HepG2 (cell line): ENCODE data around the gene NSMCE4A. TPM values are rescaled to one million over a fixed set of nuclear protein-coding genes. Genes with fewer than 3 reads are reported as not detected.

Source experiments
- ATF1 ChIP-seq: IDR thresholded peaks from 2 replicates; pipeline ENCODE4 v1.6.1; 2016; ENCODE audit warnings: mild to moderate bottlenecking, control low read depth
- BRCA1 ChIP-seq: sonication (generic); formaldehyde crosslinking; IDR thresholded peaks from 2 replicates; pipeline ENCODE4 v1.4.0; 2020; ENCODE audit warnings: missing genetic modification reagents
- FOXK1 ChIP-seq: sonication (generic); formaldehyde crosslinking; IDR thresholded peaks from 2 replicates; pipeline ENCODE4 v1.4.0; 2020; ENCODE audit warnings: low read depth, missing genetic modification reagents, borderline replicate concordance
- HOXD1 ChIP-seq: sonication (generic); formaldehyde crosslinking; IDR thresholded peaks from 2 replicates; pipeline ENCODE4 v1.5.0; 2020; ENCODE audit warnings: missing genetic modification reagents
- JUNB ChIP-seq: sonication (generic); formaldehyde crosslinking; IDR thresholded peaks from 2 replicates; pipeline ENCODE4 v1.8.0; 2022; ENCODE audit warnings: missing genetic modification reagents, mild to moderate bottlenecking, borderline replicate concordance
- NFIB ChIP-seq: sonication (generic); formaldehyde crosslinking; IDR thresholded peaks from 2 replicates; pipeline ENCODE4 v1.9.0; 2021; ENCODE audit warnings: missing genetic modification reagents, mild to moderate bottlenecking, borderline replicate concordance
- PHF21A ChIP-seq: sonication (generic); formaldehyde crosslinking; IDR thresholded peaks from 2 replicates; pipeline ENCODE4 v1.5.0; 2020; ENCODE audit warnings: mild to moderate bottlenecking, missing genetic modification reagents
- POLR2AphosphoS2 ChIP-seq: IDR thresholded peaks from 2 replicates; pipeline ENCODE4 v1.6.1; 2011; ENCODE audit warnings: low read depth, low read length, improper control_type of control experiment
- POLR2AphosphoS5 ChIP-seq: IDR thresholded peaks from 2 replicates; pipeline ENCODE4 v1.6.1; 2012; ENCODE audit warnings: low read depth, low read length
- POLR2G ChIP-seq: fragments of 200-400 bp; formaldehyde crosslinking; IDR thresholded peaks from 2 replicates; pipeline ENCODE4 v1.6.1; 2018; ENCODE audit warnings: mild to moderate bottlenecking, low read depth, low read length, moderate library complexity
- SNRNP70 ChIP-seq: fragments of 200-400 bp; formaldehyde crosslinking; IDR thresholded peaks from 2 replicates; pipeline ENCODE4 v1.6.1; 2017; ENCODE audit warnings: mild to moderate bottlenecking, low read depth, low read length, moderate library complexity
- WIZ ChIP-seq: sonication (generic); formaldehyde crosslinking; IDR thresholded peaks from 2 replicates; pipeline ENCODE4 v1.5.1; 2020; ENCODE audit warnings: mild to moderate bottlenecking, missing genetic modification reagents
- ZFX ChIP-seq: sonication (generic); formaldehyde crosslinking; IDR thresholded peaks from 2 replicates; pipeline ENCODE4 v1.4.0; 2020; ENCODE audit warnings: mild to moderate bottlenecking, low read depth, missing genetic modification reagents, moderate library complexity
- ZFYVE20 ChIP-seq: sonication (generic); formaldehyde crosslinking; IDR thresholded peaks from 2 replicates; pipeline ENCODE4 v1.8.0; 2023; ENCODE audit warnings: low read depth, mild to moderate bottlenecking, moderate library complexity, missing genetic modification reagents, borderline replicate concordance
- ZNF180 ChIP-seq: sonication (generic); formaldehyde crosslinking; IDR thresholded peaks from 2 replicates; pipeline ENCODE4 v1.4.0; 2020; ENCODE audit warnings: low read depth, missing genetic modification reagents, borderline replicate concordance
- ZNF354B ChIP-seq: sonication (generic); formaldehyde crosslinking; IDR thresholded peaks from 2 replicates; pipeline ENCODE4 v1.8.0; 2022; ENCODE audit warnings: mild to moderate bottlenecking, missing genetic modification reagents
- polyA plus RNA-seq, 8 experiments: library from polyadenylated mRNA; depleted of rRNA in 3 of 8; stranded (reverse) in 7 of 8; unstranded in 1 of 8; fragments of >200 nt; fragmentation: Illumina TruSeq in 4 of 8; extraction: Trizol in 4 of 8; gene quantifications; 2 replicates each; pipeline versions ENCODE4 v1.2.1 to v1.2.3, GENCODE V29; 2011 to 2016; ENCODE audit warnings: low read depth in 4 of 8, missing spikeins in 1 of 8, mixed read lengths in 1 of 8; ENCODE audit not compliant: insufficient read depth in 1 of 8
- total RNA-seq, 5 experiments: library from RNA; depleted of rRNA; stranded (reverse); fragments of >200 nt; fragmentation: Illumina TruSeq; extraction: Trizol; gene quantifications; 2 replicates each; pipeline ENCODE4 v1.2.3, GENCODE V29; 2016; ENCODE audit warnings: low read depth in 1 of 5
- TF ChIP-seq, protein P1 (sequence below): sonication (generic); formaldehyde crosslinking; IDR thresholded peaks from 2 replicates; pipeline ENCODE4 v1.5.1; 2020; ENCODE audit warnings: missing genetic modification reagents, mild to moderate bottlenecking, borderline replicate concordance
- TF ChIP-seq, protein P2 (sequence below): IDR thresholded peaks from 2 replicates; pipeline ENCODE4 v1.6.1; 2012; ENCODE audit warnings: low read depth, low read length, improper control_type of control experiment
- TF ChIP-seq, protein P3 (sequence below): sonication (generic); formaldehyde crosslinking; IDR thresholded peaks from 2 replicates; pipeline ENCODE4 v1.4.0; 2020; ENCODE audit warnings: missing genetic modification reagents
- TF ChIP-seq, protein P4 (sequence below), 2 experiments: sonication (generic) in 1 of 2; formaldehyde crosslinking in 1 of 2; IDR thresholded peaks; 2 replicates each; pipeline versions ENCODE4 v1.4.0 to v1.6.1; 2016 to 2020; ENCODE audit warnings: borderline replicate concordance in 1 of 2, low read depth in 1 of 2, mild to moderate bottlenecking in 1 of 2, missing genetic modification reagents in 1 of 2

The NSMCE4A gene
- total and polyA plus RNA-seq, 2 of the 13 experiments (the other 11 are each of a cell fraction or from before 2014, with no cell fraction given): 61.1 to 91.6 TPM

DNA sequence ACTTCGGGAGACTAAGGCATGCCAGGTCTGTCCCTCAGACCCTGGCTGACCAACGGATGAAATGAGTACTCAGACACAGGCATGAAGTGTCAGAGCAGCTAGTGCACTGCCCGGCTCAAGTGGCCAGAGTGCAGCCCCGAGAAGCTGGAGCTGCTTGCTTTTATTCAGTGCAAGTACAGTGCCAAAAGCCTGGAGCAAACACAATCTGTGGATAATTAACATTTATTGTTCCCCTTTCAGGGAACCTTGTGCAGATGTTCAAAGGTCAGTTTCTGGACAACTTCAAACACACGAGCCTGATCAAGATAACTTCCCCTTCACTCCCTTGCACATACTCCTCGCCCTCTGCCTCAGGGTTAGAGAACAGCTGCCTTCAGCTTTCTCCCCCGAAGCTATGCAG, 39.3 kb downstream of the NSMCE4A start (continued):
- TF ChIP-seq, protein P1, sequence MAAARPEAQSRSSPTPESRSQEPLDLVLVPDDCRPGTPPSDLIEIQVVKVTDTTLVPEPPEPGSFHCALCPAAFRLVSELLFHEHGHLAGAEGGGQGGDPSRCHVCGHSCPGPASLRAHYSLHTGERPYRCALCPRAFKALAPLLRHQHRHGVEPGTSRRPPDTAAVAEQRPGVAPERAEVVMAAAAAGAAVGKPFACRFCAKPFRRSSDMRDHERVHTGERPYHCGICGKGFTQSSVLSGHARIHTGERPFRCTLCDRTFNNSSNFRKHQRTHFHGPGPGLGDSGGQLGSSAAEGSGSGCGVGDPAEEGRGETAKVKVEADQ (CRISPR knock-in tag): peak; percentile 21; the same call in 1 of the 2 replicates
- TF ChIP-seq ZNF180 (CRISPR knock-in tag) (no peak), FOXK1 (CRISPR knock-in tag) (peak; percentile 24; the same call in 1 of the 2 replicates), BRCA1 (CRISPR knock-in tag) (no peak), POLR2AphosphoS5 (peak; percentile 59), ZNF354B (CRISPR knock-in tag) (no peak), ATF1 (CRISPR knock-in tag) (no peak), ZFX (CRISPR knock-in tag) (peak; percentile 39; the same call in 1 of the 2 replicates), HOXD1 (CRISPR knock-in tag) (peak; percentile 26; the same call in 1 of the 2 replicates), PHF21A (CRISPR knock-in tag) (peak; percentile 66), ZFYVE20 (CRISPR knock-in tag) (no peak), JUNB (no peak), SNRNP70 (no peak), POLR2AphosphoS2 (no peak), POLR2G (peak; percentile 85), WIZ (CRISPR knock-in tag) (no peak), NFIB (CRISPR knock-in tag) (no peak)
- TF ChIP-seq, protein P2, sequence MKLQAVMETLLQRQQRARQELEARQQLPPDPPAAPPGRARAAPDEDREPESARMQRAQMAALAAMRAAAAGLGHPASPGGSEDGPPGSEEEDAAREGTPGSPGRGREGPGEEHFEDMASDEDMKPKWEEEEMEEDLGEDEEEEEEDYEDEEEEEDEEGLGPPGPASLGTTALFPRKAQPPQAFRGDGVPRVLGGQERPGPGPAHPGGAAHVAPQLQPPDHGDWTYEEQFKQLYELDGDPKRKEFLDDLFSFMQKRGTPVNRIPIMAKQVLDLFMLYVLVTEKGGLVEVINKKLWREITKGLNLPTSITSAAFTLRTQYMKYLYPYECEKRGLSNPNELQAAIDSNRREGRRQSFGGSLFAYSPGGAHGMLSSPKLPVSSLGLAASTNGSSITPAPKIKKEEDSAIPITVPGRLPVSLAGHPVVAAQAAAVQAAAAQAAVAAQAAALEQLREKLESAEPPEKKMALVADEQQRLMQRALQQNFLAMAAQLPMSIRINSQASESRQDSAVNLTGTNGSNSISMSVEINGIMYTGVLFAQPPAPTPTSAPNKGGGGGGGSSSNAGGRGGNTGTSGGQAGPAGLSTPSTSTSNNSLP: peak; percentile 88
- TF ChIP-seq, protein P3, sequence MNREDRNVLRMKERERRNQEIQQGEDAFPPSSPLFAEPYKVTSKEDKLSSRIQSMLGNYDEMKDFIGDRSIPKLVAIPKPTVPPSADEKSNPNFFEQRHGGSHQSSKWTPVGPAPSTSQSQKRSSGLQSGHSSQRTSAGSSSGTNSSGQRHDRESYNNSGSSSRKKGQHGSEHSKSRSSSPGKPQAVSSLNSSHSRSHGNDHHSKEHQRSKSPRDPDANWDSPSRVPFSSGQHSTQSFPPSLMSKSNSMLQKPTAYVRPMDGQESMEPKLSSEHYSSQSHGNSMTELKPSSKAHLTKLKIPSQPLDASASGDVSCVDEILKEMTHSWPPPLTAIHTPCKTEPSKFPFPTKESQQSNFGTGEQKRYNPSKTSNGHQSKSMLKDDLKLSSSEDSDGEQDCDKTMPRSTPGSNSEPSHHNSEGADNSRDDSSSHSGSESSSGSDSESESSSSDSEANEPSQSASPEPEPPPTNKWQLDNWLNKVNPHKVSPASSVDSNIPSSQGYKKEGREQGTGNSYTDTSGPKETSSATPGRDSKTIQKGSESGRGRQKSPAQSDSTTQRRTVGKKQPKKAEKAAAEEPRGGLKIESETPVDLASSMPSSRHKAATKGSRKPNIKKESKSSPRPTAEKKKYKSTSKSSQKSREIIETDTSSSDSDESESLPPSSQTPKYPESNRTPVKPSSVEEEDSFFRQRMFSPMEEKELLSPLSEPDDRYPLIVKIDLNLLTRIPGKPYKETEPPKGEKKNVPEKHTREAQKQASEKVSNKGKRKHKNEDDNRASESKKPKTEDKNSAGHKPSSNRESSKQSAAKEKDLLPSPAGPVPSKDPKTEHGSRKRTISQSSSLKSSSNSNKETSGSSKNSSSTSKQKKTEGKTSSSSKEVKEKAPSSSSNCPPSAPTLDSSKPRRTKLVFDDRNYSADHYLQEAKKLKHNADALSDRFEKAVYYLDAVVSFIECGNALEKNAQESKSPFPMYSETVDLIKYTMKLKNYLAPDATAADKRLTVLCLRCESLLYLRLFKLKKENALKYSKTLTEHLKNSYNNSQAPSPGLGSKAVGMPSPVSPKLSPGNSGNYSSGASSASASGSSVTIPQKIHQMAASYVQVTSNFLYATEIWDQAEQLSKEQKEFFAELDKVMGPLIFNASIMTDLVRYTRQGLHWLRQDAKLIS (CRISPR knock-in tag): no peak
- TF ChIP-seq, protein P4, sequence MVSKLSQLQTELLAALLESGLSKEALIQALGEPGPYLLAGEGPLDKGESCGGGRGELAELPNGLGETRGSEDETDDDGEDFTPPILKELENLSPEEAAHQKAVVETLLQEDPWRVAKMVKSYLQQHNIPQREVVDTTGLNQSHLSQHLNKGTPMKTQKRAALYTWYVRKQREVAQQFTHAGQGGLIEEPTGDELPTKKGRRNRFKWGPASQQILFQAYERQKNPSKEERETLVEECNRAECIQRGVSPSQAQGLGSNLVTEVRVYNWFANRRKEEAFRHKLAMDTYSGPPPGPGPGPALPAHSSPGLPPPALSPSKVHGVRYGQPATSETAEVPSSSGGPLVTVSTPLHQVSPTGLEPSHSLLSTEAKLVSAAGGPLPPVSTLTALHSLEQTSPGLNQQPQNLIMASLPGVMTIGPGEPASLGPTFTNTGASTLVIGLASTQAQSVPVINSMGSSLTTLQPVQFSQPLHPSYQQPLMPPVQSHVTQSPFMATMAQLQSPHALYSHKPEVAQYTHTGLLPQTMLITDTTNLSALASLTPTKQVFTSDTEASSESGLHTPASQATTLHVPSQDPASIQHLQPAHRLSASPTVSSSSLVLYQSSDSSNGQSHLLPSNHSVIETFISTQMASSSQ (IDR thresholded peaks at IDR 0.05; ENCODE audit: low read depth): peak; percentile 76
- TF ChIP-seq, protein P4 (CRISPR knock-in tag; IDR thresholded peaks at IDR 0.05; ENCODE audit: borderline replicate concordance): peak; percentile 81; the same call in 1 of the 2 replicates
